Esophagus squamous epithelium (tissue), 4 donors: ENCODE data around the gene DHCR24.

Experiments
- CTCF ChIP-seq, 6 experiments: fragments of 450-650 bp in 4 of 6; fragments of 200-600 bp in 2 of 6; sonication (generic) in 2 of 6; IDR thresholded peaks; one replicate each; pipeline ENCODE4 v1.5.1; 2016 to 2019; ENCODE audit warnings: antibody characterized with exemption in 6 of 6, mild to moderate bottlenecking in 4 of 6, moderate library complexity in 4 of 6
- POLR2A ChIP-seq, 4 donors: fragments of 450-650 bp; IDR thresholded peaks; one replicate each; pipeline ENCODE4 v1.6.1; 2017; ENCODE audit warnings: antibody characterized with exemption in 4 of 4, mild to moderate bottlenecking in 4 of 4, moderate library complexity in 3 of 4

- TF ChIP-seq CTCF (IDR thresholded peaks at IDR 0.05) (no peak), POLR2A (IDR thresholded peaks at IDR 0.05) (no peak)
Observed at GRCh38 chr1:54857141-54857540, 29.9 kb downstream of the DHCR24 start.
